BLaER1 treated with 17β-estradiol and CSF1 and Interleukin-3, amounts not matched to agents 10 nM and 100 nM (cell line): ENCODE measurements around the gene ZMYND8.
A peak's percentile ranks its signal among the peaks of the same experiment; 100 is the strongest.
"Not testable (repeated sequence)": the region's sequence is repeated elsewhere in the genome, so short reads cannot be mapped to it uniquely, and the experiment has no call there.

ENCODE experiments used
- H3K27ac ChIP-seq, 11 experiments: shearing (Covaris generic); formaldehyde crosslinking; 2 replicates each; pipeline ENCODE4 v1.8.1; 2022
- H3K27me3 ChIP-seq, 11 experiments: shearing (Covaris generic); formaldehyde crosslinking; 2 replicates each; pipeline ENCODE4 v1.8.1; 2022
- H3K36me3 ChIP-seq, 11 experiments: shearing (Covaris generic); formaldehyde crosslinking; 2 replicates each; pipeline ENCODE4 v1.8.1; 2022
- H3K4me1 ChIP-seq, 10 experiments: shearing (Covaris generic); formaldehyde crosslinking; 2 replicates each; pipeline ENCODE4 v1.8.1; 2022
- H3K4me2 ChIP-seq, 11 experiments: shearing (Covaris generic); formaldehyde crosslinking; 2 replicates each; pipeline ENCODE4 v1.8.1; 2022
- H3K4me3 ChIP-seq, 10 experiments: shearing (Covaris generic); formaldehyde crosslinking; 2 replicates each; pipeline ENCODE4 v1.8.1; 2022
- H3K9ac ChIP-seq, 11 experiments: shearing (Covaris generic); formaldehyde crosslinking; 2 replicates each; pipeline ENCODE4 v1.8.1; 2022
- H3K9me3 ChIP-seq, 11 experiments: shearing (Covaris generic); formaldehyde crosslinking; replicated peaks in 1 of 11; 2 replicates each; pipeline ENCODE4 v1.8.1; 2022
- H4K20me1 ChIP-seq, 11 experiments: shearing (Covaris generic); formaldehyde crosslinking; 2 replicates each; pipeline ENCODE4 v1.8.1; 2022
- Cebpa-rat ChIP-seq, 11 experiments: shearing (Covaris generic); IDR thresholded peaks; 2 replicates each; pipeline ENCODE4 v1.8.1; 2022

Gene ZMYND8

DNA sequence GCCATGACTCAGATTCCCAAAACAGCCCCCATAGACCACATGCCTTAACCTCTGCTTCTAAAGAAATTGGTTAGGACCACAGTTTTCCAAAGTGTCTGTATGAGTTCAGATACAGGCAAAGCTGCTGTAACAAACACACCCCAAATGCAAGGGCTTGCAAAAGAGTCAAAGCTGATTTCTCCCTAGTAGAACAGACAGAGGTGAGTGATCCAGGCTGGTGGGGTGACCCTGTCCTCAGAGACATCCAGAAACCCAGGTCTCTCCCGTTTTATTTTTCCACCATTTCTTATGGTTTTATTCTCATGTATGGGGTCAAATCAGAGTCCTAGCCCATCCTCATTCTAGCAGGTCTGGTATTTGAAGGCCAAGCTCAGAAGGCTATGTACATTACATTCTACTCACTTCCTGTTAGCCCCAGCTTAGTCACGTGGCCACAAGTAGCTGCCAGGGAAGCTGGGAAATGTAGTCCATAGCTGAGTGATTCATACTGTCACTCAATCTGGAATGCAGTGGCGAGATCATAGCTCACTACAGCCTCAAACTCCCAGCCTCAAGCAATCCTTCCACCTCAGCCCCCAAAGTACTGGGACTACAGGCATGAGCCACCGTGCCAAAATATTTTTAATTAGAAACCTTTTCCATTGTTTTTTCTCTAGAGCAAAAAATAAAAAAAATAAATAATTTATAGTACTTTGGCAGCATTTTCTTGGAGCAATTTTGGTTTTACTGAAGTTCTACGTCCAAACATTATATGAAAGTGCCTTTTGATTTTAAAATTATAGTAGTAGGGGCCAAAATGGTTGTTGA lies 175.2 kb downstream of the ZMYND8 start:
- Histone ChIP-seq H3K27ac (peak overlapping the region in 3 of 11 experiments; percentile 6 to 31 (median 10); a peak in 2 of 22 replicates), H3K4me3 (no peak overlapping the region), H3K4me2 (peak overlapping the region in 1 of 11 experiments; percentile 9; a peak in 1 of 22 replicates), H3K36me3 (no peaks in the 10 kb centered on the region), H4K20me1 (no peaks in the 10 kb centered on the region), H3K4me1 (0 out of 20 replicates have a peak, but pooled peaks cover 0 to 4% (median 0%) of the 10 kb centered on the region in 10 experiments), H3K9ac (no peak overlapping the region), H3K9me3 (peaks cover 0 to 9% (median 0%) of the 10 kb centered on the region in 11 experiments; a peak in 1 of 22 replicates), H3K27me3 (no peaks in the 10 kb centered on the region)
- no peak for TF ChIP-seq Cebpa-rat (IDR thresholded peaks at IDR 0.05)

- H3K4me1 ChIP-seq: 0 out of 20 replicates have a peak, but pooled peaks cover 0 to 4% (median 0%) of the 10 kb centered on the region in 10 experiments
- H3K36me3 ChIP-seq: no peaks in the 10 kb centered on the region
Measured at GRCh38 chr20:47179267-47179666, 177.2 kb downstream of the ZMYND8 start.

DNA sequence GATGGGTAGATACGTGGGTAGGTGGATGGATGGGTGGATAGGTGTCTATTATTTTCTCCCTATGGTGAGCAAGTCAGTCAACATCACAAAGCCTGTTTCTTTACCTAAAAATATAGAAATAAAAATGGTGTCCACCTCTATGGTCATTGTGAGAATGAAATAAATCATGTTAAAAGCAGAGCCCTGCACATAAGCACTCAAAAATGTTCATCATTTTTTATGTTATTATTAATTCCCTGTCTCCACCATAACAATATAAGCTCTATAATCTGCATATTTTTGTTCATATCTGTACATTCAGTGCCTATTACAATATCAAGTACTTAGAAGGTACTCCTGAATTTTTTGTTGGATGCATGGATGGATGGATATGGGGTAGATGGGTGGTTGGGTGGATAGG lies 177.6 kb downstream of the ZMYND8 start:
- Histone ChIP-seq H3K4me2 (no peak overlapping the region), H4K20me1 (no peaks in the 10 kb centered on the region), H3K36me3 (no peaks in the 10 kb centered on the region), H3K27ac (no peak overlapping the region), H3K4me3 (no peak overlapping the region), H3K9me3 (peaks cover 0 to 9% (median 0%) of the 10 kb centered on the region in 11 experiments; a peak in 1 of 22 replicates), H3K27me3 (no peaks in the 10 kb centered on the region), H3K4me1 (0 out of 20 replicates have a peak, but pooled peaks cover 0 to 4% (median 0%) of the 10 kb centered on the region in 10 experiments), H3K9ac (no peak overlapping the region)
- TF ChIP-seq Cebpa-rat (IDR thresholded peaks at IDR 0.05): no peak

More at GRCh38 chr20:47179267-47179666, 177.2 kb downstream of the ZMYND8 start:
- H3K9me3 ChIP-seq: peaks cover 0 to 9% (median 0%) of the 10 kb centered on the region in 11 experiments; a peak in 1 of 22 replicates
- no peak overlapping the region for H3K4me2 ChIP-seq
- no peak overlapping the region for H3K27ac ChIP-seq
- TF ChIP-seq Cebpa-rat (IDR thresholded peaks at IDR 0.05): no peak
- no peak overlapping the region for H3K9ac ChIP-seq
- H3K27me3 ChIP-seq: no peaks in the 10 kb centered on the region
- H3K4me3 ChIP-seq: no peak overlapping the region
- H4K20me1 ChIP-seq: no peaks in the 10 kb centered on the region

GRCh38 chr20:47178277-47178676 lies 178.2 kb downstream of the ZMYND8 start:
- no peaks in the 10 kb centered on the region for H3K36me3 ChIP-seq
- no peaks in the 10 kb centered on the region for H4K20me1 ChIP-seq
- H3K27ac ChIP-seq: no peak overlapping the region
- H3K4me1 ChIP-seq: 0 out of 20 replicates have a peak, but pooled peaks cover 0 to 4% (median 0%) of the 10 kb centered on the region in 10 experiments
- TF ChIP-seq Cebpa-rat (IDR thresholded peaks at IDR 0.05): no peak
- H3K4me3 ChIP-seq: no peak overlapping the region
- no peak overlapping the region for H3K9ac ChIP-seq
- H3K4me2 ChIP-seq: no peak overlapping the region
- H3K27me3 ChIP-seq: no peaks in the 10 kb centered on the region
- peaks cover 0 to 9% (median 0%) of the 10 kb centered on the region in 11 experiments; a peak in 1 of 22 replicates for H3K9me3 ChIP-seq

GRCh38 chr20:47176217-47176616 lies 180.3 kb downstream of the ZMYND8 start:
- H3K4me2 ChIP-seq, H3K4me1 ChIP-seq, H3K9ac ChIP-seq, H3K27ac ChIP-seq, H3K4me3 ChIP-seq, H3K36me3 ChIP-seq, H3K9me3 ChIP-seq, H4K20me1 ChIP-seq, H3K27me3 ChIP-seq: not testable (repeated sequence)

DNA sequence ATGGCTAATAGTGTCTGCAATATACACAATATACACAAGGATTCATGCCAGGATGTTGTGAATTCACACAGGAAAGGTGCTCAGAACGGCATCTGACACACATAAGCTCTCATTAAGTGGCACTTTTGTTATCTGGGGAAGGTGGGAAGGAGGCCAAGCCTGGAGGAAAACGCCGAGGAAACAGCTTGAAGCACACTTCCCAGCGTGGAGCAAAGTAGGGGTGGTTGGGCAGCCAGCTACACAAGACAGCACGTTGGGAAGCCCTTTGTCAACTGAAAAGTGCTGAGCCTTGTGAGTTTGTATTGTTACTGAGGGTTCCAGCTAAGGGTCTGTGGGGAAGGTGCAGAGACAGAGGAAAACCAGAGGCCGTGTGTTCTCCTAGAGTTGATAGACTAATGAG lies 181.0 kb downstream of the ZMYND8 start:
- no peak overlapping the region for H3K27ac ChIP-seq
- TF ChIP-seq Cebpa-rat (IDR thresholded peaks at IDR 0.05): no peak
- no peak overlapping the region for H3K4me2 ChIP-seq
- no peaks in the 10 kb centered on the region for H3K27me3 ChIP-seq
- H4K20me1 ChIP-seq: no peaks in the 10 kb centered on the region
- H3K4me1 ChIP-seq: no peaks in the 10 kb centered on the region
- H3K4me3 ChIP-seq: no peak overlapping the region
- no peaks in the 10 kb centered on the region for H3K36me3 ChIP-seq
- H3K9ac ChIP-seq: no peak overlapping the region
- peaks cover 0 to 1% (median 0%) of the 10 kb centered on the region in 11 experiments; a peak in 1 of 22 replicates for H3K9me3 ChIP-seq

DNA sequence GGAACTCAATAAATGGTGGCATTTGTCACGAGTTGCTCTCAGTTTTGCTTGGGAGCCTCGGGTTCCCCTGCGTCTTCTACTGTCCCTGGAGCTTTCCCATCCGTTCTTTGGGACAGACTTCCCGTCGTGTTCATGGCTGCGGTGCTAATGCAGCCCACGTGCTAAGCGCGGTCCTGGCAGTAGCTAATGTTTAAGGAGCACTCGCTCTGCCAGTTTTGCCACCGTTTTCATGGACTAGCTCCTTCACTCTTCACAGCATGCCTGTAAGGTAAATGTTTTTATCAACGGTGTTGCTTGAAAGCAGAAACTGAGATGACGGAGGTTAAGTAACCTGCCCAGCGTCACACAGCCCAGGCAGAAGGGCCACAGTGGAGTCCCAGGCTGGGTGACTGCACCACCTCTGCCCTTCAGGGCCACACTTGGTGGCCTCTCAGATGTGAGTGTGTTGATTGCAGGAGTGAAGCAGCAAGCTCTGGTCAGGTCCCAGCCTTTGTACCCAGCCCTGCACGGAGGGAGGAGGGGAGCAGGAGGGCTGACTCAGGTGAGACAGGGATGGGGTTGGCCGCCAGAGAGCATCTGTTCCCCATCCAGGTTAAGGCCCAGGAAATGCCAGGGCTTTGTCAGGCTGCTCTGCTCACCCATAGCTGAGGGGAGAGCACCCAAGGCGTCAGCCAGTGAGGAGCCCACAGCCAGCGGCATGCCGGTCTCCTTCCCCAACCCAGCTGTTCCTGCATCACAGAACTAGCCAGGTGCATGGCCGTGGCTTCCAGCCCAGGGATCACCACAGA lies 181.8 kb downstream of the ZMYND8 start:
- no peak overlapping the region for H3K4me2 ChIP-seq
- H3K36me3 ChIP-seq: no peaks in the 10 kb centered on the region
- no peaks in the 10 kb centered on the region for H4K20me1 ChIP-seq
- H3K4me3 ChIP-seq: no peak overlapping the region
- no peak overlapping the region for H3K9ac ChIP-seq
- no peak for TF ChIP-seq Cebpa-rat (IDR thresholded peaks at IDR 0.05)
- H3K27ac ChIP-seq: no peak overlapping the region
- H3K9me3 ChIP-seq: no peaks in the 10 kb centered on the region
- H3K4me1 ChIP-seq: no peaks in the 10 kb centered on the region
- H3K27me3 ChIP-seq: no peaks in the 10 kb centered on the region

DNA sequence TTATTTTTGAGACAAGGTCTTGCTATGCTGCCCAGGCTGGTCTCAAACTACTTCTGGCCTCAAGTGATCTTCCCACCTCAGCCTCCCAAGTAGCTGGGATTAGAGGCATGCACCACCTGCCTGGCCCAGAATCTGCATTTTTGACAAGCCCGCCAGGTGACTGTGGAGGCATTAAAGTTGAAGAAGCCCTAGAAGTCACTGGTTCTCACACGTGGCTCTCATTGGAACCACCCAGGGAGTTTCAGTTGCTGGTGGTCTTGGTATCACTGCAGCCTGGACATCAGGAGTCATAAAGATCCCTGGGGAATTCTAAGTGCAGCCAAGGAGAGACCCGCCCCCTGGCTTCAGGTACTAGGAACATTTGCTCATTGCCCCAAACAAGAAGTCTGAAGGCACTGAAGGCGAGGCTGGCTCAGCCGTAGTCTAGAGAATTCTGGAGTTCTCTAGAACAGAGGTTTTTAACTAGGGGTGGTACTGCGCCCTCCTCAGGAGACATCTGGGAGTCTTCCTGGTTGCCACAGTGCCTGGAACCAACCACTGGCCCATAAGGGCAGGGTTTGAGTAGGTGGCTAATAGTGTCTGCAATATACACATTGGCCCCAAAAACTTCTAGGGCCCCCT lies 182.8 kb downstream of the ZMYND8 start:
- no peak overlapping the region for H3K9ac ChIP-seq
- no peak overlapping the region for H3K4me3 ChIP-seq
- no peak for TF ChIP-seq Cebpa-rat (IDR thresholded peaks at IDR 0.05)
- H3K27ac ChIP-seq: no peak overlapping the region
- no peak overlapping the region for H3K4me2 ChIP-seq
- no peaks in the 10 kb centered on the region for H4K20me1 ChIP-seq
- H3K36me3 ChIP-seq: no peaks in the 10 kb centered on the region
- H3K27me3 ChIP-seq: no peaks in the 10 kb centered on the region
- H3K4me1 ChIP-seq: no peaks in the 10 kb centered on the region
- no peaks in the 10 kb centered on the region for H3K9me3 ChIP-seq

- no peaks in the 10 kb centered on the region for H3K9me3 ChIP-seq
- H3K36me3 ChIP-seq: no peaks in the 10 kb centered on the region
- H3K27me3 ChIP-seq: no peaks in the 10 kb centered on the region
- H3K9ac ChIP-seq: no peak overlapping the region
- no peaks in the 10 kb centered on the region for H4K20me1 ChIP-seq
- TF ChIP-seq Cebpa-rat (IDR thresholded peaks at IDR 0.05): no peak
- H3K27ac ChIP-seq: no peak overlapping the region
- H3K4me3 ChIP-seq: no peak overlapping the region
- no peak overlapping the region for H3K4me2 ChIP-seq
- H3K4me1 ChIP-seq: no peaks in the 10 kb centered on the region
Measured at GRCh38 chr20:47172579-47172978, 183.9 kb downstream of the ZMYND8 start.
